HepG2 (cell line): ENCODE results near the gene CEACAM16. TPM values are rescaled to one million over a fixed set of nuclear protein-coding genes. Genes with fewer than 3 reads are reported as not detected.

Experiments used
- AGO2 ChIP-seq: fragments of 200-400 bp; formaldehyde crosslinking; optimal IDR thresholded peaks from 2 replicates; pipeline ENCODE3; 2017; ENCODE audit warnings: mild to moderate bottlenecking, low read depth, low read length, moderate library complexity
- AHR ChIP-seq: IDR thresholded peaks from 2 replicates; pipeline ENCODE4 v1.6.1; 2018; ENCODE audit warnings: missing genetic modification reagents, missing compliant biosample characterization
- CBX1 ChIP-seq: IDR thresholded peaks from one replicate; pipeline ENCODE4 v1.6.1; 2016; ENCODE audit warnings: antibody characterized with exemption, low read depth
- FOXM1 ChIP-seq: sonication (generic); formaldehyde crosslinking; IDR thresholded peaks from 2 replicates; pipeline ENCODE4 v1.5.0; 2020; ENCODE audit warnings: missing genetic modification reagents
- GABPB1 ChIP-seq: IDR thresholded peaks from 2 replicates; pipeline ENCODE4 v1.6.1; 2016; ENCODE audit warnings: mild to moderate bottlenecking, missing genetic modification reagents, moderate library complexity, missing compliant biosample characterization
- JUN ChIP-seq: sonication (generic); formaldehyde crosslinking; IDR thresholded peaks from 2 replicates; pipeline ENCODE4 v1.4.0; 2020; ENCODE audit warnings: mild to moderate bottlenecking, missing genetic modification reagents
- KDM5B ChIP-seq: sonication (generic); formaldehyde crosslinking; IDR thresholded peaks from 2 replicates; pipeline ENCODE4 v1.4.0; 2020; ENCODE audit warnings: missing genetic modification reagents, mild to moderate bottlenecking, borderline replicate concordance
- MXD4 ChIP-seq: IDR thresholded peaks from 2 replicates; pipeline ENCODE4 v1.6.1; 2016; ENCODE audit warnings: mild to moderate bottlenecking, missing biosample characterization, missing genetic modification reagents
- POGZ ChIP-seq: sonication (generic); formaldehyde crosslinking; IDR thresholded peaks from 2 replicates; pipeline ENCODE4 v1.4.0; 2020; ENCODE audit warnings: mild to moderate bottlenecking, missing genetic modification reagents
- REL ChIP-seq: sonication (generic); formaldehyde crosslinking; conservative IDR thresholded peaks from 2 replicates; pipeline ENCODE4 v1.8.0; 2022; ENCODE audit warnings: mild to moderate bottlenecking, missing genetic modification reagents, moderate library complexity
- ZBTB20 ChIP-seq: sonication (generic); formaldehyde crosslinking; IDR thresholded peaks from 2 replicates; pipeline ENCODE4 v1.8.1; 2023; ENCODE audit warnings: missing genetic modification reagents, low read depth, mild to moderate bottlenecking, borderline replicate concordance
- ZC3H4 ChIP-seq: sonication (generic); formaldehyde crosslinking; IDR thresholded peaks from 2 replicates; pipeline ENCODE4 v1.4.0; 2020; ENCODE audit warnings: missing genetic modification reagents, borderline replicate concordance
- ZNF275 ChIP-seq: sonication (generic); formaldehyde crosslinking; IDR thresholded peaks from 2 replicates; pipeline ENCODE4 v1.8.0; 2022; ENCODE audit warnings: missing genetic modification reagents, mild to moderate bottlenecking, inconsistent platforms, borderline replicate concordance
- ZNF670 ChIP-seq: sonication (generic); formaldehyde crosslinking; IDR thresholded peaks from 2 replicates; pipeline ENCODE4 v1.8.0; 2022; ENCODE audit warnings: mild to moderate bottlenecking, missing genetic modification reagents, borderline replicate concordance
- ZNF781 ChIP-seq: sonication (generic); formaldehyde crosslinking; IDR thresholded peaks from 2 replicates; pipeline ENCODE4 v1.5.1; 2020; ENCODE audit warnings: borderline replicate concordance, mild to moderate bottlenecking, missing genetic modification reagents; ENCODE audit errors: not compliant biosample characterization
- polyA plus RNA-seq, 8 experiments: library from polyadenylated mRNA; depleted of rRNA in 3 of 8; stranded (reverse) in 7 of 8; unstranded in 1 of 8; fragments of >200 nt; fragmentation: Illumina TruSeq in 4 of 8; extraction: Trizol in 4 of 8; gene quantifications; 2 replicates each; pipeline versions ENCODE4 v1.2.1 to v1.2.3, GENCODE V29; 2011 to 2016; ENCODE audit warnings: low read depth in 4 of 8, missing spikeins in 1 of 8, mixed read lengths in 1 of 8; ENCODE audit not compliant: insufficient read depth in 1 of 8
- total RNA-seq, 5 experiments: library from RNA; depleted of rRNA; stranded (reverse); fragments of >200 nt; fragmentation: Illumina TruSeq; extraction: Trizol; gene quantifications; 2 replicates each; pipeline ENCODE4 v1.2.3, GENCODE V29; 2016; ENCODE audit warnings: low read depth in 1 of 5
- TF ChIP-seq, protein P1 (sequence below): conservative IDR thresholded peaks from 2 replicates; pipeline ENCODE4 v1.6.1; 2018; ENCODE audit warnings: missing genetic modification reagents
- TF ChIP-seq, protein P2 (sequence below): sonication (generic); formaldehyde crosslinking; IDR thresholded peaks from 2 replicates; pipeline ENCODE4 v1.4.0; 2020; ENCODE audit warnings: mild to moderate bottlenecking, missing genetic modification reagents
- TF ChIP-seq, protein P3 (sequence below): sonication (generic); formaldehyde crosslinking; conservative IDR thresholded peaks from 2 replicates; pipeline ENCODE4 v1.4.0; 2020; ENCODE audit warnings: missing genetic modification reagents
- TF ChIP-seq, protein P4 (sequence below): sonication (generic); formaldehyde crosslinking; IDR thresholded peaks from 2 replicates; pipeline ENCODE4 v1.4.0; 2020; ENCODE audit warnings: missing genetic modification reagents, borderline replicate concordance

CEACAM16 gene
- total and polyA plus RNA-seq, 2 of the 13 experiments (the other 11 are each of a cell fraction or from before 2014, with no cell fraction given), result not detected

DNA sequence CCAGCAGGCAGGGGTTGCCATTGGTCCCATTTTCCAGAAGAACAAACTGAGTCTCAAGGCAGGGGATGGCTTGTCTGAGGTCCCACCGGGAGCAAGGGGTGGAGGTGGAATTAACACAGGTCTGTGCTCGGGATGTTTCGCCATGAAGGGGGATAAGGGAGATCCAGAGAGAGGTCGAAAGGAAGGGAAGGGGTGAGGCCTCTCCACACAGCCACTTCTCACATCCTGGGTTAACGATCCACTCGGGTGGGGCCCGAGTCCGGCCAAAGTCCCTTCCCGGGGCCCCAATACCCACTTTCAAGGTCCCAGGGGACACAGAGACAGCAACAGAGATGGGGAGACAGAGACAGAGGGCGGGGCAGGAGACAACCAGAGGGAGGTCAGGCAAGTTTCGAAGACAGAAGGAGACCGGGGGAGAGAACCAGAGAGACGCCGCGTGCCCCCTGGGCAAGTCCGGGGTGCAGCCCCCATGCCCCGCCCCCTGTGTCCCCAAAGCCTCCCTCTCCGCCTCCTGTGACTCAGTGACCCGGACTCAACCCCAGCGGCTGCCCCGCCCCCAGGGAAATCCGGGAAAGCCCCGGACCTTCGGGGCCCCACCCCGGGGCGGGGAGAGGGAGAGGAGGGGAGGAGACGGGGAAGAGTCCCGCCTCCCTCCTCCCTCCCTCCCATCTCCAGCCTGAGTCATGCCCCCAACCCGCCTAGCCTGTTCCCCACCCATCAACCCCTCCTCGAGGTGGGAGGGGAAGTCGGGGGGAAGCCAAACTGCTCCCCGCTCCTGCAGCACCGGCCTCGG lies 48.2 kb downstream of the CEACAM16 start (continued):
- TF ChIP-seq, protein P1, sequence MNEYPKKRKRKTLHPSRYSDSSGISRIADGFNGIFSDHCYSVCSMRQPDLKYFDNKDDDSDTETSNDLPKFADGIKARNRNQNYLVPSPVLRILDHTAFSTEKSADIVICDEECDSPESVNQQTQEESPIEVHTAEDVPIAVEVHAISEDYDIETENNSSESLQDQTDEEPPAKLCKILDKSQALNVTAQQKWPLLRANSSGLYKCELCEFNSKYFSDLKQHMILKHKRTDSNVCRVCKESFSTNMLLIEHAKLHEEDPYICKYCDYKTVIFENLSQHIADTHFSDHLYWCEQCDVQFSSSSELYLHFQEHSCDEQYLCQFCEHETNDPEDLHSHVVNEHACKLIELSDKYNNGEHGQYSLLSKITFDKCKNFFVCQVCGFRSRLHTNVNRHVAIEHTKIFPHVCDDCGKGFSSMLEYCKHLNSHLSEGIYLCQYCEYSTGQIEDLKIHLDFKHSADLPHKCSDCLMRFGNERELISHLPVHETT (CRISPR knock-in tag), result no peak; the same call in 1 of the 2 replicates
- no peak for TF ChIP-seq JUN (CRISPR knock-in tag)
- TF ChIP-seq ZC3H4, result no peak
- no peak for TF ChIP-seq AHR (CRISPR knock-in tag)
- TF ChIP-seq REL, result no peak
- TF ChIP-seq MXD4 (CRISPR knock-in tag), result no peak
- no peak for TF ChIP-seq ZNF670 (CRISPR knock-in tag)
- TF ChIP-seq, protein P2, sequence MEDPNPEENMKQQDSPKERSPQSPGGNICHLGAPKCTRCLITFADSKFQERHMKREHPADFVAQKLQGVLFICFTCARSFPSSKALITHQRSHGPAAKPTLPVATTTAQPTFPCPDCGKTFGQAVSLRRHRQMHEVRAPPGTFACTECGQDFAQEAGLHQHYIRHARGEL (CRISPR knock-in tag), result no peak
- no peak for TF ChIP-seq ZNF275 (CRISPR knock-in tag)
- TF ChIP-seq ZBTB20 (CRISPR knock-in tag), result no peak
- TF ChIP-seq FOXM1 (CRISPR knock-in tag), result no peak
- TF ChIP-seq, protein P3, sequence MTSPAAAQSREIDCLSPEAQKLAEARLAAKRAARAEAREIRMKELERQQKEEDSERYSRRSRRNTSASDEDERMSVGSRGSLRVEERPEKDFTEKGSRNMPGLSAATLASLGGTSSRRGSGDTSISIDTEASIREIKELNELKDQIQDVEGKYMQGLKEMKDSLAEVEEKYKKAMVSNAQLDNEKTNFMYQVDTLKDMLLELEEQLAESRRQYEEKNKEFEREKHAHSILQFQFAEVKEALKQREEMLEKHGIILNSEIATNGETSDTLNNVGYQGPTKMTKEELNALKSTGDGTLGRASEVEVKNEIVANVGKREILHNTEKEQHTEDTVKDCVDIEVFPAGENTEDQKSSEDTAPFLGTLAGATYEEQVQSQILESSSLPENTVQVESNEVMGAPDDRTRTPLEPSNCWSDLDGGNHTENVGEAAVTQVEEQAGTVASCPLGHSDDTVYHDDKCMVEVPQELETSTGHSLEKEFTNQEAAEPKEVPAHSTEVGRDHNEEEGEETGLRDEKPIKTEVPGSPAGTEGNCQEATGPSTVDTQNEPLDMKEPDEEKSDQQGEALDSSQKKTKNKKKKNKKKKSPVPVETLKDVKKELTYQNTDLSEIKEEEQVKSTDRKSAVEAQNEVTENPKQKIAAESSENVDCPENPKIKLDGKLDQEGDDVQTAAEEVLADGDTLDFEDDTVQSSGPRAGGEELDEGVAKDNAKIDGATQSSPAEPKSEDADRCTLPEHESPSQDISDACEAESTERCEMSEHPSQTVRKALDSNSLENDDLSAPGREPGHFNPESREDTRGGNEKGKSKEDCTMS, result no peak
- no peak for TF ChIP-seq ZNF781 (CRISPR knock-in tag)
- TF ChIP-seq, protein P4, sequence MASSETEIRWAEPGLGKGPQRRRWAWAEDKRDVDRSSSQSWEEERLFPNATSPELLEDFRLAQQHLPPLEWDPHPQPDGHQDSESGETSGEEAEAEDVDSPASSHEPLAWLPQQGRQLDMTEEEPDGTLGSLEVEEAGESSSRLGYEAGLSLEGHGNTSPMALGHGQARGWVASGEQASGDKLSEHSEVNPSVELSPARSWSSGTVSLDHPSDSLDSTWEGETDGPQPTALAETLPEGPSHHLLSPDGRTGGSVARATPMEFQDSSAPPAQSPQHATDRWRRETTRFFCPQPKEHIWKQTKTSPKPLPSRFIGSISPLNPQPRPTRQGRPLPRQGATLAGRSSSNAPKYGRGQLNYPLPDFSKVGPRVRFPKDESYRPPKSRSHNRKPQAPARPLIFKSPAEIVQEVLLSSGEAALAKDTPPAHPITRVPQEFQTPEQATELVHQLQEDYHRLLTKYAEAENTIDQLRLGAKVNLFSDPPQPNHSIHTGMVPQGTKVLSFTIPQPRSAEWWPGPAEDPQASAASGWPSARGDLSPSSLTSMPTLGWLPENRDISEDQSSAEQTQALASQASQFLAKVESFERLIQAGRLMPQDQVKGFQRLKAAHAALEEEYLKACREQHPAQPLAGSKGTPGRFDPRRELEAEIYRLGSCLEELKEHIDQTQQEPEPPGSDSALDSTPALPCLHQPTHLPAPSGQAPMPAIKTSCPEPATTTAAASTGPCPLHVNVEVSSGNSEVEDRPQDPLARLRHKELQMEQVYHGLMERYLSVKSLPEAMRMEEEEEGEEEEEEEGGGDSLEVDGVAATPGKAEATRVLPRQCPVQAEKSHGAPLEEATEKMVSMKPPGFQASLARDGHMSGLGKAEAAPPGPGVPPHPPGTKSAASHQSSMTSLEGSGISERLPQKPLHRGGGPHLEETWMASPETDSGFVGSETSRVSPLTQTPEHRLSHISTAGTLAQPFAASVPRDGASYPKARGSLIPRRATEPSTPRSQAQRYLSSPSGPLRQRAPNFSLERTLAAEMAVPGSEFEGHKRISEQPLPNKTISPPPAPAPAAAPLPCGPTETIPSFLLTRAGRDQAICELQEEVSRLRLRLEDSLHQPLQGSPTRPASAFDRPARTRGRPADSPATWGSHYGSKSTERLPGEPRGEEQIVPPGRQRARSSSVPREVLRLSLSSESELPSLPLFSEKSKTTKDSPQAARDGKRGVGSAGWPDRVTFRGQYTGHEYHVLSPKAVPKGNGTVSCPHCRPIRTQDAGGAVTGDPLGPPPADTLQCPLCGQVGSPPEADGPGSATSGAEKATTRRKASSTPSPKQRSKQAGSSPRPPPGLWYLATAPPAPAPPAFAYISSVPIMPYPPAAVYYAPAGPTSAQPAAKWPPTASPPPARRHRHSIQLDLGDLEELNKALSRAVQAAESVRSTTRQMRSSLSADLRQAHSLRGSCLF (CRISPR knock-in tag), result no peak
- TF ChIP-seq GABPB1 (CRISPR knock-in tag), result peak; percentile 46
- peak; percentile 71; the same call in 1 of the 2 replicates for TF ChIP-seq KDM5B (CRISPR knock-in tag)
- TF ChIP-seq POGZ, result no peak
- no peak for TF ChIP-seq CBX1
- no peak for TF ChIP-seq AGO2
